Measurements from ENCODE around the gene DPM2. TPM values are rescaled to one million over a fixed set of nuclear protein-coding genes. Genes with fewer than 3 reads are reported as not detected.

Gene DPM2
- total RNA-seq, 2 donors from 2014 or later: 23.3 to 39.9 TPM

DNA sequence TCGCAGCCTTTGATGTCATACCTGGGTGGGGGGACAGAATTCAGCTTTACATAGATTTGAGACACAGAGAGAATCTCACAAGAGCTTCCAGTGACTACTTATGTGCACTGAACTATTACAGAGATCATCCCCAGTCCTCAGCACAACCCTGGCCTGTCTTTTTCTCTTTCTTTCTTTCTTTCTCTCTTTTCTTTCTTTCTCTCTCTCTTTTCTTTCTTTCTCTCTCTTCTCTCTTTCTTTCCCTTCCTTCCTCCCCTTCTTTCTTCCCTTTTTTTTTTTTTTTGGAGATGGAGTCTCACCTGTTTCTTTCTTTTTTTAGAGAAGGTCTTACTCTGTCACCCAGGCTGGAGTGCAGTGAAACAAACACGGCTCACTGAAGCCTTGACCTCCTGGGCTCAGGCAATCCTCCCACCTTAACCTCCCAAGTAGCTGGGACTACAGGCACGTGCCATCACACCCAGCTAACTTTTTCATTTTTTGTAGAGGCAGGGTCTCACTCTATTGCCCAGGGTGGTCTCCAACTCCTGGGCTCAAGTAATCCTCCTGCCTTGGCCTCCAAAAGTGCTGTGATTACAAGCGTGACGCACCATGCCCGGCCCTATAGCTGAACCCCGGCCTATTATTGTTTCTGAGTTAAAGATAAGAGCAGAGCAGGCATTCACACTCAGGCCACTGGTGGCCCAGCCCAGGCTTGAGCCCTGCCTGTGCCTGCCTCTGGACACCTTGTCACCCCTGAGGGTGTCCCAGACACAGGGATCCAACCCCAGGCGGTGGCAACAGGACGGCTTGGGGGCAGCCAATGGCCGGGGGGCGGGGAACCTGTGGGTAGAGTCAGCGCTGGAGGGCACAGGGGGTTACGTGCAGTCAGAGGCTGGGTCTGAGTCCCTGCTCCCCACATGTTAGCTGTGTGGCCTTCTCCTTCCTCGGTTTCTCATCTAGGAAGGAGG, 11.4 kb downstream of the DPM2 start:
- Histone ChIP-seq H3K9me3 (no peaks in the 10 kb centered on the region), H3K27ac (no peak overlapping the region), H3K4me3 (no peak overlapping the region), H3K4me1 (peaks cover 37% of the 10 kb centered on the region), H3K36me3 (replicated peaks in 1 of 2; ENCODE audit: insufficient read depth in 1 of 2, low read depth in 2 of 2) (no peaks in the 10 kb centered on the region), H3K27me3 (no peaks in the 10 kb centered on the region)
- ATAC-seq: no peak
- no peak for DNase-seq
- intact Hi-C loops (cut with DNase I): no loop called here
- TF ChIP-seq, protein P1, sequence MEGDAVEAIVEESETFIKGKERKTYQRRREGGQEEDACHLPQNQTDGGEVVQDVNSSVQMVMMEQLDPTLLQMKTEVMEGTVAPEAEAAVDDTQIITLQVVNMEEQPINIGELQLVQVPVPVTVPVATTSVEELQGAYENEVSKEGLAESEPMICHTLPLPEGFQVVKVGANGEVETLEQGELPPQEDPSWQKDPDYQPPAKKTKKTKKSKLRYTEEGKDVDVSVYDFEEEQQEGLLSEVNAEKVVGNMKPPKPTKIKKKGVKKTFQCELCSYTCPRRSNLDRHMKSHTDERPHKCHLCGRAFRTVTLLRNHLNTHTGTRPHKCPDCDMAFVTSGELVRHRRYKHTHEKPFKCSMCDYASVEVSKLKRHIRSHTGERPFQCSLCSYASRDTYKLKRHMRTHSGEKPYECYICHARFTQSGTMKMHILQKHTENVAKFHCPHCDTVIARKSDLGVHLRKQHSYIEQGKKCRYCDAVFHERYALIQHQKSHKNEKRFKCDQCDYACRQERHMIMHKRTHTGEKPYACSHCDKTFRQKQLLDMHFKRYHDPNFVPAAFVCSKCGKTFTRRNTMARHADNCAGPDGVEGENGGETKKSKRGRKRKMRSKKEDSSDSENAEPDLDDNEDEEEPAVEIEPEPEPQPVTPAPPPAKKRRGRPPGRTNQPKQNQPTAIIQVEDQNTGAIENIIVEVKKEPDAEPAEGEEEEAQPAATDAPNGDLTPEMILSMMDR (IDR thresholded peaks at IDR 0.05): no peak
- TF ChIP-seq POLR2A (IDR thresholded peaks at IDR 0.05): no peak
- 78 to 88% methylated on average over 11 to 14 of the region's 14 CpGs for WGBS, 2 donors

DNA sequence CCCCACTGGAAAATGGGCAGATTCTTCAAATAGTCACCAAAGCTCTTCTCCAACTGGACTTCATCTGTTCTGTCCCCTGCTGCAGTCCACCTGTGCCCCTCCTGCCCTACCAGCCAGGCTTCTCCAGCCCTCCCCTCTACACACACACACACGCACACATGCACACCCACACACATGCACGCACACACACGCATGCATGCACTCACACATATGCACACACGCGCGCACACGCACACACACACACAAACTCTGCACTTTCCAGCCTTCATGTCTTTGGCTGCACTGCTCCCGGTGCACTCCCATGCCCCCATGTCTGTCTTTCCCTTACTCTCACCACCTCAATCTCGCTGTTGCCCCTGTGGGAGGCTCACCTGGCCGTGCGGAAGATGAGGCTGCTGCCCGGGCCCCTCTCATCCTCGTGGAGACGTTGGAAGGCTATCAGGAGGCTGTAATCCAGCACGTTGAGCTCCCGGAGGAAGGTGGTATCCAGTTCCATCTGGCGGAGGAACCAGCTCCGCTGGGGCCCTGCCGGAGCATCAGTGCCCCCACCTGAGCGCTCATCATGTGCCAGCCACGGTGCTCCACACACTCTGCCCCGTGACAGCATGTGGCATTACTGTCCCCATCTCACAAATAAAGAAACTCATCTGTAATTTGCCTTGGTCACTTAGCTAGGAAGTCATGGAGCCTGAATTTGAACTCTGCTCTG, 12.8 kb downstream of the DPM2 start:
- ATAC-seq (no peak), DNase-seq (no peak)
- H3K27ac ChIP-seq: no peak overlapping the region
- H3K4me3 ChIP-seq: no peak overlapping the region
- WGBS, 2 donors: 79 to 88% methylated on average over 20 of the region's 22 CpGs
- TF ChIP-seq, protein P1 (IDR thresholded peaks at IDR 0.05): no peak
- TF ChIP-seq POLR2A (IDR thresholded peaks at IDR 0.05): no peak
- H3K4me1 ChIP-seq: peaks cover 30% of the 10 kb centered on the region
- no peaks in the 10 kb centered on the region for H3K36me3 ChIP-seq (replicated peaks in 1 of 2; ENCODE audit: insufficient read depth in 1 of 2, low read depth in 2 of 2)
- no peaks in the 10 kb centered on the region for H3K9me3 ChIP-seq
- intact Hi-C loops (cut with DNase I): loop anchor here (5.0 kb wide), 2 partner anchors 193 to 333 kb away; no protein-coding TSS in a partner anchor
- no peaks in the 10 kb centered on the region for H3K27me3 ChIP-seq

DNA sequence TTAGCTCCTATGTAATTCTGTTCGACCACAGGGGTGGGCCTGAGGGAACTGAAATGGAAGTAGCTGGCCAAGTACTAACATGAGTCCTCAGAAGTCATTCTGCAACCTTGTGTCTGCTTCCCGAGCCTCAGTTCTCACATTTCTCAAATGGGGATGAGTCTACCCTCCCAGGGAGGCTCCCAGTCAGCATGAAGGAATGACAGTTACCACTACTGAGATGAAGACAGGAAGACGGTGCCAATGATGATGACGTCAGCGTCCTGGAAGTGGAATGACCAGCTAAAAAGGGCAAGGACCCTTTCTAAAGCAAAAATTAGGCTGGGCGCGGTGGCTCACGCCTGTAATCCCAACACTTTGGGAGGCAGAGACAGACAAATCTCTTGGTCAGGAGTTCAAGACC, 13.9 kb downstream of the DPM2 start:
- DNase-seq: no peak
- 84% methylated on average over 8 of the region's 8 CpGs for WGBS, 2 donors
- Histone ChIP-seq H3K27me3 (no peaks in the 10 kb centered on the region), H3K4me3 (no peak overlapping the region), H3K36me3 (replicated peaks in 1 of 2; ENCODE audit: insufficient read depth in 1 of 2, low read depth in 2 of 2) (no peaks in the 10 kb centered on the region), H3K9me3 (no peaks in the 10 kb centered on the region), H3K4me1 (peaks cover 41% of the 10 kb centered on the region), H3K27ac (no peak overlapping the region)
- intact Hi-C loops (cut with DNase I): loop anchor here (5.0 kb wide), 2 partner anchors 191 to 331 kb away; no protein-coding TSS in a partner anchor
- TF ChIP-seq, protein P1 (IDR thresholded peaks at IDR 0.05): no peak
- no peak for TF ChIP-seq POLR2A (IDR thresholded peaks at IDR 0.05)
- no peak for ATAC-seq

DNA sequence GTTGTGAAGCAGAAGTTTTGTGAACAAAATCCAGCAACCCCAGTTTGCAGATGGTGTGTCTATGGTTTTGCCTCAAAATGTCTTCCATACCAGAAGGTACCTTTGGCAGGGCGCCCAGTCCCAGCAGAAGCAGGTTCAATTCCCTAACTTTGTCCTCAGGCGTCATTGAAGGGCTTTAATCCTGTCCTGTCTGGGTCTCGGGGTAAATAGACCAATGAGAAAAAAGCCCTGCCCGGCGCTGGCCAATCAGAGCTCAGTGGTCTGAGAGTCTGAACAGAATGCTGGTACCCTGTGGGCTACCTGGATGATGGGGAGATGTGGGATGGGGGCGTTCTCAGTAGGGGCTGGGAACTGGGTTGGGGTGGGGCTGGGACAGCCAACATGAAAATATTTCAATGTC, 14.6 kb downstream of the DPM2 start:
- intact Hi-C loops (cut with DNase I): loop anchor here (5.0 kb wide), 2 partner anchors 191 to 331 kb away; no protein-coding TSS in a partner anchor
- DNase-seq: no peak
- no peaks in the 10 kb centered on the region for H3K27me3 ChIP-seq
- no peaks in the 10 kb centered on the region for H3K9me3 ChIP-seq
- H3K27ac ChIP-seq: no peak overlapping the region
- peaks cover 44% of the 10 kb centered on the region for H3K4me1 ChIP-seq
- H3K4me3 ChIP-seq: no peak overlapping the region
- no peaks in the 10 kb centered on the region for H3K36me3 ChIP-seq (replicated peaks in 1 of 2; ENCODE audit: insufficient read depth in 1 of 2, low read depth in 2 of 2)
- 60 to 70% methylated on average over 4 to 6 of the region's 6 CpGs for WGBS, 2 donors
- TF ChIP-seq POLR2A (IDR thresholded peaks at IDR 0.05): no peak
- TF ChIP-seq, protein P1 (IDR thresholded peaks at IDR 0.05): no peak
- no peak for ATAC-seq

Data from body of pancreas (tissue), 4 donors.